Neural cell (in vitro differentiated cells): Measurements from ENCODE around the gene CIAPIN1. TPM values are rescaled to one million over a fixed set of nuclear protein-coding genes. Genes with fewer than 3 reads are reported as not detected.

Source experiments
- H2AFZ ChIP-seq: fragments of 200-600, 300-800 bp; sonication (generic), shearing (Covaris generic); 2 replicates; pipeline ENCODE4 v1.6.0; 2014; ENCODE audit warnings: low read depth, mild to moderate bottlenecking, antibody characterized with exemption, low read length, moderate library complexity
- H3F3A ChIP-seq: fragments of 200-600 bp; shearing (Covaris generic); 2 replicates; pipeline ENCODE4 v1.6.1; 2016; ENCODE audit warnings: mild to moderate bottlenecking, moderate library complexity, mixed read lengths, antibody characterized with exemption, low read length; ENCODE audit not compliant: insufficient read depth, poor library complexity, severe bottlenecking
- H3K27ac ChIP-seq: fragments of 200-600, 300-800 bp; sonication (generic), shearing (Covaris generic); 2 replicates; pipeline ENCODE4 v1.5.1; 2014; ENCODE audit warnings: mild to moderate bottlenecking, low read length, moderate library complexity
- H3K27me3 ChIP-seq: fragments of 300-800, 200-600 bp; sonication (generic), shearing (Covaris generic); 2 replicates; pipeline ENCODE4 v1.6.0; 2014; ENCODE audit warnings: mild to moderate bottlenecking, low read depth, low read length, moderate library complexity; ENCODE audit not compliant: insufficient read depth
- H3K36me3 ChIP-seq: fragments of 300-800, 200-600 bp; sonication (generic), shearing (Covaris generic); 2 replicates; pipeline ENCODE4 v1.5.1; 2014; ENCODE audit warnings: mild to moderate bottlenecking, antibody characterized with exemption, low read length, moderate library complexity; ENCODE audit not compliant: insufficient read depth
- H3K4me2 ChIP-seq: fragments of 300-800, 200-600 bp; sonication (generic), shearing (Covaris generic); 2 replicates; pipeline ENCODE4 v1.6.0; 2014; ENCODE audit warnings: mild to moderate bottlenecking, low read length
- H3K4me3 ChIP-seq: fragments of 300-800, 200-600 bp; sonication (generic), shearing (Covaris generic); 2 replicates; pipeline ENCODE4 v1.5.1; 2014; ENCODE audit warnings: mild to moderate bottlenecking, low read length, moderate library complexity
- H3K79me2 ChIP-seq: fragments of 200-600 bp; shearing (Covaris generic); replicated peaks from 2 replicates; pipeline ENCODE4 v1.6.0; 2014; ENCODE audit warnings: mild to moderate bottlenecking, low read length, moderate library complexity; ENCODE audit not compliant: insufficient read depth
- H3K9ac ChIP-seq: fragments of 300-800, 200-600 bp; sonication (generic), shearing (Covaris generic); 2 replicates; pipeline ENCODE4 v1.6.1; 2016; ENCODE audit warnings: mild to moderate bottlenecking, low read length, mixed read lengths
- H3K9me2 ChIP-seq: fragments of 200-600 bp; shearing (Covaris generic); 2 replicates; pipeline ENCODE4 v1.6.1; 2016; ENCODE audit warnings: mild to moderate bottlenecking, low read length, mixed read lengths; ENCODE audit not compliant: insufficient read depth
- H3K9me3 ChIP-seq: fragments of 200-600, 300-800 bp; sonication (generic), shearing (Covaris generic); 2 replicates; pipeline ENCODE4 v1.6.1; 2016; ENCODE audit warnings: mild to moderate bottlenecking, mixed run types, low read length, moderate library complexity, mixed read lengths
- H4K20me1 ChIP-seq: fragments of 200-600 bp; shearing (Covaris generic); 2 replicates; pipeline ENCODE4 v1.6.1; 2016; ENCODE audit warnings: mild to moderate bottlenecking, mixed run types; ENCODE audit not compliant: insufficient read depth
- CTCF ChIP-seq: fragments of 450-650 bp; IDR thresholded peaks from 2 replicates; pipeline ENCODE4 v1.5.1; 2014; ENCODE audit warnings: antibody characterized with exemption, mild to moderate bottlenecking, moderate library complexity; ENCODE audit not compliant: poor library complexity, severe bottlenecking
- EP300 ChIP-seq: fragments of 450-650 bp; conservative IDR thresholded peaks from 2 replicates; pipeline ENCODE4 v1.6.1; 2014; ENCODE audit warnings: antibody characterized with exemption, mild to moderate bottlenecking, moderate library complexity; ENCODE audit not compliant: poor library complexity, severe bottlenecking
- EZH2 ChIP-seq: fragments of 200-600, 300-800 bp; shearing (Covaris generic), sonication (generic); IDR thresholded peaks from 2 replicates; pipeline ENCODE4 v1.6.1; 2014; ENCODE audit warnings: antibody characterized with exemption, low read length, borderline replicate concordance, mild to moderate bottlenecking; ENCODE audit not compliant: insufficient read depth, poor library complexity, severe bottlenecking
- MXI1 ChIP-seq: fragments of 450-650 bp; conservative IDR thresholded peaks from 2 replicates; pipeline ENCODE4 v1.6.1; 2014; ENCODE audit warnings: antibody characterized with exemption, mild to moderate bottlenecking; ENCODE audit not compliant: poor library complexity, severe bottlenecking
- POLR2AphosphoS5 ChIP-seq: IDR thresholded peaks from 2 replicates; pipeline ENCODE4 v1.6.1; 2012
- RAD21 ChIP-seq: fragments of 450-650 bp; conservative IDR thresholded peaks from 2 replicates; pipeline ENCODE4 v1.6.1; 2014; ENCODE audit warnings: antibody characterized with exemption, mild to moderate bottlenecking, moderate library complexity
- SMC3 ChIP-seq: fragments of 450-650 bp; conservative IDR thresholded peaks from 2 replicates; pipeline ENCODE4 v1.6.1; 2014; ENCODE audit warnings: antibody characterized with exemption, mild to moderate bottlenecking, moderate library complexity; ENCODE audit not compliant: poor library complexity
- TAF1 ChIP-seq: IDR thresholded peaks from 2 replicates; pipeline ENCODE4 v1.6.1; 2012; ENCODE audit warnings: low read depth
- polyA plus RNA-seq: library from polyadenylated mRNA; depleted of rRNA; stranded (reverse); fragments of >200 nt; gene quantifications from 2 replicates; pipeline ENCODE4 v1.2.3, GENCODE V29; 2014
- TF ChIP-seq, protein P1 (sequence below): IDR thresholded peaks from 2 replicates; pipeline ENCODE4 v1.6.1; 2012; ENCODE audit warnings: borderline replicate concordance

Gene CIAPIN1
- polyA plus RNA-seq, 1 donor from 2014 or later: 117 TPM

DNA sequence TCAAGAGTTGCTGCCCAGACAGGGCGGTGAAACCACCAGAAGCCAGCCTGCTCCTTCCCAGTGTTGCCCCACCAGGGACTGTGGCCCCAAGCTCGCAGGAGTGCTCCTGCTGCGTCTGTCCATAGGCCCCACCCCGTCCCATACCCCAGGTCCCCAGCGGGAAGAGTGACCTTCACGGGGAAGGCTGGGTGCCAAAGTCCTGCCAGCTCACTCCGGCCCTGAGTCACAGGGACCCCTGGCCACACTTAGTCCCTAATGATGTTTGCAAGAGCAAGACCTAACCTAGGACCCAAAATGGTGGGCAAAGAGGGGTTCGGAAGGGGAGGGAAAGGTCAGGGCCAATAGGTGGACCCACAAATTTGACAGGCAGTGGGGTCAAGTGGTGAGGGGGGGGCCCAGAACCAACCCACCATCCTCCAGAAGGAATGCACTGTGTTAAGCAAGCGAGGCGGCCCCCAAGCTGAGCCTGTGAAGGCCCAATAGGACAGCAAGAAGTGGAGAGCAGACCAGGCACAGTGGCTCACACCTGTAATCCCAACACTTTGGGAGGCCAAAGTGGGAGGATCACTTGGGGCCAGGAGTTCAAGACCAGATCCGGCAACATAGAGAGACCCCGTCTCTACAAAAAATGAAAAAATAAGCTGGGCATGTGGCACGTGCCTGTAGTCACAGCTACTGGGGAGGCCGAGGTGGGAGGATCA is 35.8 kb upstream of the CIAPIN1 start:
- Histone ChIP-seq H3K27me3 (no peaks in the 10 kb centered on the region), H3K4me3 (no peak overlapping the region), H3K9ac (no peak overlapping the region), H2AFZ (no peak overlapping the region), H4K20me1 (no peaks in the 10 kb centered on the region), H3F3A (no peaks in the 10 kb centered on the region), H3K9me3 (no peaks in the 10 kb centered on the region), H3K9me2 (no peaks in the 10 kb centered on the region), H3K79me2 (peaks cover 23% of the 10 kb centered on the region), H3K4me2 (no peak overlapping the region), H3K27ac (no peak overlapping the region), H3K36me3 (no peaks in the 10 kb centered on the region)
- TF ChIP-seq, protein P1, sequence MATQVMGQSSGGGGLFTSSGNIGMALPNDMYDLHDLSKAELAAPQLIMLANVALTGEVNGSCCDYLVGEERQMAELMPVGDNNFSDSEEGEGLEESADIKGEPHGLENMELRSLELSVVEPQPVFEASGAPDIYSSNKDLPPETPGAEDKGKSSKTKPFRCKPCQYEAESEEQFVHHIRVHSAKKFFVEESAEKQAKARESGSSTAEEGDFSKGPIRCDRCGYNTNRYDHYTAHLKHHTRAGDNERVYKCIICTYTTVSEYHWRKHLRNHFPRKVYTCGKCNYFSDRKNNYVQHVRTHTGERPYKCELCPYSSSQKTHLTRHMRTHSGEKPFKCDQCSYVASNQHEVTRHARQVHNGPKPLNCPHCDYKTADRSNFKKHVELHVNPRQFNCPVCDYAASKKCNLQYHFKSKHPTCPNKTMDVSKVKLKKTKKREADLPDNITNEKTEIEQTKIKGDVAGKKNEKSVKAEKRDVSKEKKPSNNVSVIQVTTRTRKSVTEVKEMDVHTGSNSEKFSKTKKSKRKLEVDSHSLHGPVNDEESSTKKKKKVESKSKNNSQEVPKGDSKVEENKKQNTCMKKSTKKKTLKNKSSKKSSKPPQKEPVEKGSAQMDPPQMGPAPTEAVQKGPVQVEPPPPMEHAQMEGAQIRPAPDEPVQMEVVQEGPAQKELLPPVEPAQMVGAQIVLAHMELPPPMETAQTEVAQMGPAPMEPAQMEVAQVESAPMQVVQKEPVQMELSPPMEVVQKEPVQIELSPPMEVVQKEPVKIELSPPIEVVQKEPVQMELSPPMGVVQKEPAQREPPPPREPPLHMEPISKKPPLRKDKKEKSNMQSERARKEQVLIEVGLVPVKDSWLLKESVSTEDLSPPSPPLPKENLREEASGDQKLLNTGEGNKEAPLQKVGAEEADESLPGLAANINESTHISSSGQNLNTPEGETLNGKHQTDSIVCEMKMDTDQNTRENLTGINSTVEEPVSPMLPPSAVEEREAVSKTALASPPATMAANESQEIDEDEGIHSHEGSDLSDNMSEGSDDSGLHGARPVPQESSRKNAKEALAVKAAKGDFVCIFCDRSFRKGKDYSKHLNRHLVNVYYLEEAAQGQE: no peak
- TF ChIP-seq EP300 (no peak), SMC3 (no peak), CTCF (no peak), EZH2 (no peak), TAF1 (no peak), MXI1 (no peak), RAD21 (no peak), POLR2AphosphoS5 (no peak)

GRCh38 chr16:57481421-57481820 is 34.2 kb upstream of the CIAPIN1 start:
- H3K27ac ChIP-seq: no peak overlapping the region
- no peaks in the 10 kb centered on the region for H3K9me2 ChIP-seq
- no peaks in the 10 kb centered on the region for H3K27me3 ChIP-seq
- no peaks in the 10 kb centered on the region for H3K36me3 ChIP-seq
- H3K9me3 ChIP-seq: no peaks in the 10 kb centered on the region
- H3K79me2 ChIP-seq: peaks cover 39% of the 10 kb centered on the region
- no peak overlapping the region for H2AFZ ChIP-seq
- TF ChIP-seq POLR2AphosphoS5 (no peak), EP300 (no peak), SMC3 (no peak), MXI1 (no peak), RAD21 (no peak), EZH2 (no peak)
- no peak overlapping the region for H3K9ac ChIP-seq
- peaks cover 2% of the 10 kb centered on the region for H4K20me1 ChIP-seq
- H3F3A ChIP-seq: no peaks in the 10 kb centered on the region
- no peak overlapping the region for H3K4me3 ChIP-seq
- H3K4me2 ChIP-seq: no peak overlapping the region
